GM19452 (cell line): ENCODE data around the gene GPRIN1.

Experiments used
- ATAC-seq: cut with Tn5 transposase; IDR thresholded peaks from one replicate; pipeline ENCODE4 v1.9.1; 2021; ENCODE audit not compliant: unreplicated experiment

GPRIN1 gene

DNA sequence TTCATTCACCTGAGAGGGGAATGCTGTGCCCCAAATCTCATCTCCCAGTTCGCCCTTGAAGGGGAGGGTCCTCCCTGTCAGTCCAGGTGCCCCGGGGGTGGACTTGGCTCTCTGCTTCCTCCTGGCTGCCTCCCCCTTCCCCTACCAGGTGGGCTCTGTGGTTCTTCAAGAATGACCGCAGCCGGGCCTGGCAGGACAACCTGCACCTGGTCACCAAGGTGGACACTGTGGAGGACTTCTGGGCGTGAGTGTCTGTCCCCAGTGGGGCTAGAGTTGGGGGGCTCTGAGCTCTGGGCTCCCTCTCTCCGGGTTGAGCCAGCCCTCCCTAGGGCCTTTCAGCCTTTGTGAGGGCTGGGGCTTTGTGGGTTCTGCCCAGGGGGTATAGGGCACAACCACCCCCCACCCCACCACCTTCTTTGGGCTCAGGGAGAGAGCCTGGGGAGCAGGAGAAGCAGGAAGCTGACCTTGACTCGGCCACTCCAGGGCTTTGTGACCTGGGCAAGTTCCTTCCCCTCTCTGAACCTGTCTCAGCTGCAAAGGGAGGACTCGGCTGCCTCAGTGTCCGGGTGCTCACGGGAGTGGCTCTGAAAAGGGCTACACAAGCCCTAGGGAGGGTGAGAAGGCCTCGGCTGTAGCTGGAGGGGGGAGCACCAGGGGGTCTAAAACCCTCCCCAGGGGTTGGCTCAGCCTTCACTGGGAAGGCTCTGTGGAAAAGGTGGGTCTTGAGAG lies 33.7 kb upstream of the GPRIN1 start:
- ATAC-seq, result no peak

DNA sequence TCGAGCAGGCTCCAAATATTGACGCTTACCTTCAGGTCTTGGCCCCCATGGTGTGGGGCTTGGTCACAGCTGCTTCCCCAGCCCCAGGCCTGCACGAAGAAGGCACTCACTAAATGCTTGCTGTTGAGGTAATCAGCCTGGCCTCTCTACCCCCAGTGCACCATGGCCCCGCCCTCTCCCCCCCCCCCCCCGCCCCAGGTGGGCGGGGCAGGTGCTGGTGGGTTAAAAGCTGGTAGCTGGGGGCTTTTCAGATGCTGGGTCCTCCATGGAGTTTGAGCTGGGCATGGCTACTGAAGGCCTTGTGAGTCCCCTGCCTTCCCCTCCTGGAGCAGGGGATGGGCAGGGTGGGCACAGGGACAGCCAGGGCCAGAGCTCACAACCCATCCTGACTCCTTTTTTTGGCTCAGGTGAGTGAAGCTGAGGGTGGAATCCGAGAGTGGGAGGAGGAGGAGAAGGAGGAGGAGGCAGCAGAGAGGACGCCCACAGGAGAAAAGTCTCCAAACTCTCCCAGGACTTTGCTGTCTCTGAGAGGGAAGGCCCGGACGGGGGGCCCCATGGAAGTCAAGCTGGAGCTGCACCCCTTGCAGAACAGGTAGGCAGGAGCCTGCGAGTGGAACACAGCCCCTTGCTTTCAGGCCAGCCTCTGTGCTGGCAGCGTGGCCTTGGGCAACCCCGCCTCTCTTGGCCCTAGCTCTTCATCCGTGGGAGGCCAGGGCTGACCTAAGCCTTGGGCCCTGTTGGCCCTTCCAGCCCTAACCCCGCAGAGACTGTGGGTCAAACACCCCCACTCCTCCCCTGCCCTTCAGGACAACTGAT lies 32.9 kb upstream of the GPRIN1 start:
- ATAC-seq, result no peak

DNA sequence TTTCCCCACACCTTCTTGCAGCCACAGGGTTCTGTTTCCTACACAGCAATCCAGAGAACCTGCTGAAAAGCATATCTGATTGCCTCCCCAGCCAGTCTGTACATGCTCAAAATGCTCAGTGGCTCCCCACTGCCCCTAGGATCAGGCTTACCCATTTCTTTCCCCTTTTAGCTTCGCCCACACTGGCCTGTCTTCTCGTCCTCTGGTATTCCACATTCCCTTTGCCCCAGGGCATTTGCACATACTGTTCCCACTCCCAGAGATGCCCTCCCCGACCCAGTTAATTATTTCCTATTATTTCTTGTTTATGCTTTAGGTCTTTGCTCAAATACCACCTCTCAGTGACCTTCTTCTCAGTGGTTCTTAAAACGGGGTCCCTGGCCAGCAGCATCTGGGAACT lies 30.7 kb upstream of the GPRIN1 start:
- ATAC-seq, result no peak

DNA sequence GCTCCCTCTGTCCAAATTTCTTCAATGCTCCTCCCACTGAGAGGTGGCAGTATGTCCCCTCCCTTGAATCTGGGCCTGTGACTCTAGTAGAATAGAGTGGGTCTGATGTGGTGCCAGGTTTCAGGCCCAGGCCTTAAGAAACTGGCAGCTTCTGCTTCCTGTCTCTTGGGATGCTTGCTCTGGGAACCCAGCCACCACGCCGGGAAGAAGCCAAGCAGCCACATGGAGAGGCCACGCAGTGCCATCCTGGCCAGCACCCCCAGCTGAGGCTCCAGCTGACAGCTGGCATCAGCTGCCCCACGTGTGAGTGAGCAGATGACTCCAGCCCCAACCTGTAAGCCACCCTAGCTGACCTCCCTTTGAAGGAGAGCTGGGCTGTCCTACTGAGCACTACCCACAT lies 30.0 kb upstream of the GPRIN1 start:
- ATAC-seq, result no peak

DNA sequence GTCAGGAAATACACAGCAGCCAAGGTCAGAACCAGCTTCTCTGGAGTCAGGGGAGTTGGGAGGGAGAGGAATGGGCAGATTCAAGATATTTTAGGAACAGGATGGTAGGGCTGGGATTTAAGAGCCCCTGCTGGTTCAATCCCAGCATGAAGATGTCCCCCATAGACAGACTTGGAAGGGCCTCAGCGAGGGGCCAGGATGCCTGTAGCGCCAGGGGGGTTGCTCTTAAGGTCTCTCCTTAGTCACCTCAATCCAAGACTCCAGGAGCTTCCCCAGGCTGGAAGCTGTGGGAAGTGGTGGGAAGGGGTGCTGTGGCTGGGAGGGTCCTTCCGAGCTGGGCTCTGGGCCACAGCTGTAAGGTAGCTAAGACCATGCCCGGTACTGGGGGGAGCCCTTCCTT lies 29.3 kb upstream of the GPRIN1 start:
- no peak for ATAC-seq

DNA sequence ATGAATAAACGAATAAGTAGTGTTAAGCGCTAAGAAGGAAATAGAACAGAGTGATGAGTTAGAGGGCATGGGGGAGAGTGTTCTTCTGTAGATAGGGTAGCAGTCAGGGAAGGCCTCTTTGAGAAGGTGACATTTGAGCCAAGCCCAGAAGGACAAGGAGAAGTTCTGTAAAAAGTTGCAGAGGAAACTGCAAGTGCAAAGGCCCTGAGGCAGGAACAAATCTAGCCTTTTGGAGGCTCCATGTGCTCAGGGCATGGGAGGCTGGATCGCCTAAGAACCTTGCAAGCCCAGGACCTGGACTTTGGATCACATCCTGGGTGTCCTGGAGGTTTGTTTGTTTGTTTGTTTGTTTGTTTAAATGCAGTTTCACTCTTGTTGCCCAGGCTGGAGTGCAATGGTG lies 28.5 kb upstream of the GPRIN1 start:
- ATAC-seq, result no peak

DNA sequence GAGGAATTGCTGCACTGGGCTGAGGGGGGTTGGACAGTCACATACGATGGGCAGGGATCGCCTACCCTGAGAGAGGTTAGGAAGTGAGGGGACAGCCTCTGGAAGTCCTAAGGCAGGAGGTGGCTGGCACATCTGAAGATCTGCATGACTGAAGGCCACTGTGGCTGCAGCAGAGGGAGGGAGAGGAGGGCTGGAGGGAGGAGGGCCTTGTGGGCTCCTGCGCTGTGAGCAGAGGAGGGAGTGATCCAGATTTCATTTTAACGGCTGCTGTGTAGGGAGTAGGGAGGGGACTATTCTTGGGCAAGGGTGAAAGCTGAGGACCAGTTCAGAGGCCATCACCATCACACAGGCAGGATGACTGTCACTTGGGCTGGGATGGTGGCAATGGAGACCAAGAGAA lies 27.6 kb upstream of the GPRIN1 start:
- ATAC-seq, result no peak

DNA sequence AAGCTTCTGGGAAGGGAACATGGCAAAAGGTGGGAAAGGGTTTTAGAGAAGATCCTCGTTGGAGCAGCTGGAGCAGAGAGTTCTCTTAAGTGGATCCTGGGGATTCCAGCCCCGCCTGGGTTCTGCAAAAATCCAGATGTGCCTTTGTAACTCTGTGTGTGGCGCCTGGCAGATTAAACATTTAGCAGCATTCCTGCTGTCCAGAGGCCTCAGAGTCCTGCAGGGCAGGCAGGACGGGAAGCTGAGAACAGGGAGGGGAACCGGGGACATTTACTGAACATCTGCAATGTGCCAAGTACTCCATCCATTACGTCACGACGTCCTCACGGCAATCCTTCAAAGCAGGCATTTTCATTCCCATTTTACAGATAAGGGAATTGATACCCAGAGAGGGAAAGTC lies 26.5 kb upstream of the GPRIN1 start:
- no peak for ATAC-seq

DNA sequence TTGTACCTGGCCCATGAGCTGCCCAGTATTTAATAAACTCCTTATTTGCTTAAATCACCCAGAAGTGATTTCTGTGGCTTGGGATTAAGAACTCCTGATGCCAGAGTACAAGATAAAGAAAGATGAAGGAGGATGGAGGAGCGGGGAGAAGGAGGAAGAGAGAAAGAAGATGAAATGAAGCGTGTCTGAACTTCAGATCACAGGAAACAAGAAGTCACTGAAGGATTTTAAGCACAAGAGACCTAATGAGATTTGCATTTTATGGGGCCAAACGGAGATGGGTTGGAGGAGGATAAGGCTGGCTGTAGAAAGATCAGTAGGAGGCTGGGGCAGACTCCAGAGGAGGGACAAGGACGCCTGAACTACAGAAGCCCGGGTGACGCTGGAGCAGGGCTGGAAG lies 23.6 kb upstream of the GPRIN1 start:
- ATAC-seq, result no peak

DNA sequence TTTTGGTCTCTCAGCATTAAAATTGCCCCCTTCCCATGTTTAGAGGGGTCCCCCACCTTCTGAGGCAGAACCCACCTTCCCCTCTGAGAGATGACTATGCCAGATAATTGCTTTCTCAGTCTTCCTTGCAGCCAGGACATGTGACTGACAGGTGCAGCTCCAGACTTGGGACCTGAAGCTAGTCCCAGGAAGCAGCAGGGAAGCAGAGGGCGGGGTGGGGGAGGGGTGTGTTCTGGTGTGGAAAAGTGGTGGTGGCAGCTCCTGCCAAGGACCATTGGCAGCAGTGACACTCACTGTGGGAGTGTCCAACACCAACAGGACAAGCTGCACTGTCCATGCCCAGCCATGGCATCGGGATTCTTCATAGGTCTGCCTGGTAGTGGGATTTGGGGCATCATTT lies 22.8 kb upstream of the GPRIN1 start:
- ATAC-seq, result no peak

DNA sequence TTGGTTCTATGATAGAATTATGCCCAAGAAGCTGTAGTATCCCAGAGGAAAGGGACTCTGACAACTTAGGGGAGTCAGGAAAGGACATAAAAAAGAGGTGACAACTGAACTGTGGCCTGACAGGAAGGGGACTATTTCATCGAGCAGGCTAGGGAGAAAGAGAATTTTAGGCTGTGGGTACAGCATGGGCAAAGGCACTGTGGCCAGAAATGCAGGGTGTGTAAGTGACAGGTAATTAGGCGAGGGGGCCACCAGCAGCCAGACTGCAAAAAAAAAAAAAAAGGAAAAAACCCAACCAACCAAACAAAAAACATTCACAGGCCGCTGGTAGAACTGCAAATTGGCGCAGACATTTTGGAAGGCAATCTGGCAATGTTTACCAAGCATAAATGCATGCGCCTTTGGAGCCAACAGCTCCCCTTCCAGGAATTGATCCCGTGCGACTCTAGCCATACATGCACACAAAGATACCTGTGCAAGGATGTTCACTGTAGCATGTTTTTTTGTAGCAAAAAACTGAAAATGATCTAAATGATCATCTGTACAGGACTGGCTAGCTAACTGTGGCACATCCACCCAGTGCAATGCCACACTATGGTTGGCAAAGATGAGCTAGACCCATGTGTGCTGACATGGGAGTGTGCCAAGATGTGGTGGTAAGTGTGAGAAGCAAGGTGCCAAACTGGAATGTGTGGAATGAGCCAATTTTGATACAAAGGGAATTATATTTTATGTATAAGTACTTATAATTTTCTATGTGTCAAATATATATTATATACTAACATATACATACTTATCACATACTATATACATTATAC lies 21.6 kb upstream of the GPRIN1 start:
- no peak for ATAC-seq

DNA sequence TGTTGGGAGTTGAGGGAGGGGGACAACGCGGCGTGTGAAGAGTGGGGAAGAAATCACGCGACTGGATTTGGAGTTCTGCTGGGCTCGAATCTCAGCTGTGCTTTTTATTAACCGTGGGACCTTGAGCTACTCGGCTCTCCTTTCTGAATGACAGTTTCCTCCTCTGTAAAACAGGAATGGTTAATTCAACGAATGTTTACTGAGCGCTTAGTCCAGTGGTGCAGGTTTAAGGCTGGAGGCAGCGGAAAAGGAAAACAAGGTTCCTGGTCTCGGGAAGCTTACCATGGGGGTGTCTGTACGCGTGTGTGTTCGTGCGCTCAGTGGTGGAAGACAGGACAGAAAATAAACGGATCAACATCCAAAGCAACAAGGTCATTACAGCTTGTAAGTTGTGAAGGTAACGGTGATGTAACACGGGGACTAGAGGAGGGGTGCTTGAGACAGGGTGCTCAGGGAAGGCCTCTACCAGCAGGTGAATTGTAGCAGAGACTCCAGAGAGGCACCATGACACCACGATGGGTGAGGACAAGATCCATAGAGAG lies 20.8 kb upstream of the GPRIN1 start:
- ATAC-seq, result no peak

DNA sequence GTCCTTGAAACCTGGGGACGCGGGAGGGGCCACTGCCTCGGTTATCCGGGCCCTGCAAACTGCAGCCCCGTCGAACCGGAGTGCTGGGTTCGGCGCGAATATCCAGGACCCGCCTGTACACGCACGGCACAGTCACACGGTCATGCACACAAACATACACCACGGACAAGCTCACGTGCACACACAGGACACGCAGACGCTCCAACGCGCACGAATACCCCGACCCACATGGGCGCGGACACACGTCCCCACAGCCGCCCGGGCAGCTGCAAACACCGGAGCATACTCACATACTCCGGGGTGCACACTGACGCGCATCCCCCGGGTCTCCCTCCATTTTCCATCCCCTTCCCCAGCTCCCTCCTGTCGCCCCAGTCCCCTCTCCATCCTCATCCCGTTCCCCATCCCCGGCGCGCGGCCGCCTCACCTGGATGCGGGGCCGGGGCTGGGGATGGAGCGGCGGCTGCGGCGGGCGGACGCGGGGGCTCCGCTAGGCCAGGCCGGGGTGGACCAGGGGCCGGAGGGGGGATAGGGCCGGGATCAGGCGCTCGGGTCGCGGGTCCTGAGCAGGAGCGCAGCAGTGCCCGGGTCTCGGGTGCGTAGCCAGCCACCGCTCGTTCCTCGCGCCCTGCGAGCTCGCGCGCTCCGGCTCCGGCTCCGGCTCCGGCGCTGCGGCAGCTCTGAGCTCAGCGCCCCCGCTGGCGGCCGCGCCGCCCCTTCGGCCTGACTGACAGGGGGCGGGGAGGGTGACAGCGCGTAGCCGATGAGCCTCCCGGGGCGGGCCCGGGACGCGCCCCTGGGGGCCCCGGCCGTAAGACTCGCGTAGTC lies 20.1 kb upstream of the GPRIN1 start, which contains the start of the genes EIF4E1B and SNCB:
TSS of gene EIF4E1B (plus strand) at position 823 of the 828 bp plus-strand sequence. CDS start 12,113 bp downstream, outside the sequence.
TSS of gene SNCB (minus strand) at position 682 of the 828 bp plus-strand sequence. CDS start 880 bp downstream, outside the sequence.
- ATAC-seq, result no peak

DNA sequence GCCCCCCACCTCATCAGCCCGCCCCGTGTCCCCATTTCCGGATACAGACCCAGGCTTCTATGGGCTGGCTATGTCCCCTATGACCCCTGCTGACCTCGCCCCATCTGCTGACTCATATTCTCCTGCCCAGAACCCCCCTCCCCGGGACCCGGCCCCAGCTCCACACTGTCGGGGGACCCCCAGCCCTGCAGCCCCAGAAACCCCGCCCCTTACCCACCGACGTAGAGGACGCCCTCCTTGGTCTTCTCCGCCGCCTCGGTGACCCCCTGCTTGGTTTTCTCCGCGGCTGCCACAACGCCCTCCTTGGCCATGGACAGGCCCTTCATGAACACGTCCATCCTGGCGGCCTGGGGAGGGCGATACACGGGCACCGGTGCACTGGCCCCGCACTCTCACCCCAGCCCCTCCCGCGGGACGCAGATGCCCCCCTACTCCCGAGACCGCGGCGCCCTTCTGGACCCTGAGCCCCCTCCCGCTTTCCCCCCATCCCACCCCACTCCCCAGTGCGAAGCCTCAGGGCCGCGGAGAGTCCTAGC lies 19.4 kb upstream of the GPRIN1 start:
- no peak for ATAC-seq

DNA sequence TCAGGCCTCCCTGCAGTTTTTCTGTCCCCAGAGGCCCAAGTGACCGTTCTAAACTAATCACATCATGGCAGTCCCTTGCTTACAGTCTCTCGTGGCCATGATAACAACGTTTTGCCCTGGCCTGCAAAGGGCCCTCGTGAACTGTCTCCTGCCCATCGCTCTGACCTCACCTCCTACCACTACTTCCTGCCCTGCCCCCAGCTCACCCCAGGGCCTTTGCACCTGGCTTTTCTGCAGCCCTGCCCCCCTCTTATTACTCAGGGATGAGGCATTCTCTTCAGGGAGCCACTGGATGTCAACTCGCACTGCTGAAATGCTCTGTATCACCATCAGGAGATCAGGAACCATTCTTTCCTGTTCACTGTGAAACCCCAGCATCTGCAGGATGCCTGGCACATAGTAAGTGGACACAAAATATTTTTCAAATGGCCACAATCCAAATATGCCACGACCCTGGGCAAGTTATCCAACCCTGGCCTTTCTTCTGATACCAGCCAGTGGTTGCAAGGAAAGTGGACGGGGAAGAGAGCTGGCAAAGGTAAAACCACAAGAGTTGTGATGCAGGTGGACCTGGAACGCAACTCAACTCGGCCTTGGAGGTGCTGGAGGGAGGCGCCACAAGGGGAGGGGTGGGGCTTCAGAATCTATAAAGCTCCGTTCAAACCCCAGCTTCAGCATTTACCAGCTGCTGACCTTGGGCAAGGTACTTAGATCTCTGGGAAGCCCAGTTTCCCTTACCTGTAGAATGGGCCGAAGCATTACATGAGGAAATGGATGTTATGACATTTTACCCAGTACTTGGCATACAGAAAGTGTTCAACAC lies 18.7 kb upstream of the GPRIN1 start:
- ATAC-seq, result no peak

DNA sequence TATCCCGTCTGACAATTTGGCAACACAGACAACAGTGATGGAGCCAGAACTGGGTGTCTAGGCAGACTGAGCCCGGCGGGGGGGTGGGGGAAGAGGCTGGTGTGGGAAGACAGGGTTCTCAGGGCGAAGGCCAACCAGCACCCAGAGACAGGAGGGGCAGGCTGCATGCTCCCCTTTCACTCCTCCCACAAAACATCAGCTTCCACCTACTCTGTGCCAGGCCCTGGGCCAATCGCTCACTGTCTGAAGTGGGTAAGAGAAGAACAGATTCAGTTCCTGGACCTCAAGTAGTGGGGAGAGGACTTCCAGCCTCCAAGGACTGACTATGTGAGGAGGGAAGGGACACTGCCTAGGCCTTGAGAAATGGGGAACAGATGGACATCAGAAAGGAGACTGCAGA lies 17.6 kb upstream of the GPRIN1 start:
- ATAC-seq, result no peak

DNA sequence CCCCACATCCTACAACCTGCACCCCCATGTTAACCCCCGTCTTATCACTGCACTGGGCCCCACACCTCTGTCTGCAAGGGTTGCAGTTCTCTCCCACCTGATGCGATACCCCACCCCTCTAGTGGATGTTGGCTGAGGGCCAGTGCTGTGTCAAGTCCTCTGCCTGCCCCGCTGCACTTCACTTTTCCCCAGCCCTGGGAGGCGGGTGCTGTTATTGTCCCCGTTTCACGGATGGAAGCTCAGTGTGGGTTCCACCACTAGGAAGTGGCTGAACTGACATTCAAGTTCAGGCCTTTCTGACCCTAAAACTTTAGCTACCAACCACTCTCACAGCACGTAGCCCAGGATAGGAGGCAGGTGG lies 16.9 kb upstream of the GPRIN1 start:
- no peak for ATAC-seq

DNA sequence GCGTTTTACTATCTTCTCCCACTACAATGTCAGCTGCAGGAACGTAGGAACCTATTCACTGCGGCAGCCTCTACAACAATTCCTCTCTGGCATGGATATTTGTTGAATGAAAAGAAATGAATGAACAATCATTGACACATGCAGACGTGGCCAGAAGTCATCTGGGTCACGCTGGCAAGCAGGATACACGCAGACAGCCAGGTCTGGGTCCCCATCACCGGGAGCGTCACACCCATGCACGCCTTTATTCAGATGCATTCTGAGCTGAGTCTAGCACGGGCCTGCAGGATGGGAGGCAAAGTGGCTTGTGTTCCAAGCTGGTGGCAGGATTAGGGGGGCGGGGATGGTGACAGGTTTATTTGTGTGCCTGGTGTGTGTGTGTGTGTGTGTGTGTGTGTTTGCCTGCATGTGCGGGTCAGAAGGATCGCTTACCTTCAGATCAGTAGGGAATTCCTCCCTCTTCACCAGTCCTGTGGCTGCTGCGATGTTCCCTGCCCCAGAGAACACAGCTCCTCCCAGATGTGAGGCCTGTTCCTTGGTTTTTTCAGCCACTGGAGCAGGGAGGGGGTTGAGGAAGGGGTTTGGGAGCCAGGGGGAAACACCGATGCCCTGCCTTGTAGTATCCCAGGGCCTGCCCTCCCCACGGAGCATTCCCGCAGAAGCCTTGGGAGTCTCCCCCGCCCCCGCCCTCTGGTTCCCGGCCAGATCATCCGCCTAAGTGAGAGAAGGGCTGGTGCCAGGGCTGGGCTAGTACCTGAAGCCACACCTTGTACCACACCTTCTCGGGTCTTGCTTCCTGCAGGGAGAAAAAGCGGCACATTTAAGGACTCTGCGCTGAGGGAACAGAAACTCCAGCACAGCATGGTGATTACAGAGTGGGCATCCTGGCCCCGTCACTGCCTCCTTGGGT lies 16.3 kb upstream of the GPRIN1 start:
- ATAC-seq, result no peak
